DND-41 (cell line): Measurements from ENCODE around the gene EBI3.

Source experiments
- ATAC-seq: fragments of 200-7000 bp; cut with Tn5 transposase; 3 replicates; pipeline ENCODE4 v1.9.1; 2021; ENCODE audit warnings: low read depth; ENCODE audit not compliant: insufficient read depth
- DNase-seq: peaks from one replicate; pipeline ENCODE4 v3.0.0-alpha.2; 2020
- H2AFZ ChIP-seq: 2 replicates; pipeline ENCODE4 v1.6.0; 2012; ENCODE audit warnings: low read depth, low read length
- H3K27ac ChIP-seq: 2 replicates; pipeline ENCODE4 v1.5.1; 2012; ENCODE audit warnings: low read length, inconsistent platforms
- H3K27me3 ChIP-seq: fragments of 200-600 bp; sonication (generic); 2 replicates; pipeline ENCODE4 v1.6.0; 2012; ENCODE audit warnings: low read length, mild to moderate bottlenecking, inconsistent platforms; ENCODE audit not compliant: insufficient read depth, poor library complexity
- H3K36me3 ChIP-seq: 2 replicates; pipeline ENCODE4 v1.5.1; 2012; ENCODE audit warnings: low read length, inconsistent platforms; ENCODE audit not compliant: insufficient read depth
- H3K4me1 ChIP-seq: 2 replicates; pipeline ENCODE4 v1.5.1; 2012; ENCODE audit warnings: mild to moderate bottlenecking, low read length; ENCODE audit not compliant: insufficient read depth
- H3K4me2 ChIP-seq: 2 replicates; pipeline ENCODE4 v1.6.0; 2012; ENCODE audit warnings: mild to moderate bottlenecking, moderate library complexity, low read length, inconsistent platforms; ENCODE audit not compliant: insufficient read depth
- H3K4me3 ChIP-seq, 2 experiments: fragments of 200-600 bp in 1 of 2; shearing (Covaris generic) in 1 of 2; 2 replicates each; pipeline ENCODE4 v1.5.1; 2012 to 2016; ENCODE audit warnings: inconsistent platforms in 2 of 2, low read length in 2 of 2, mild to moderate bottlenecking in 2 of 2, low read depth in 1 of 2, moderate library complexity in 1 of 2
- H3K79me2 ChIP-seq: 2 replicates; pipeline ENCODE4 v1.6.0; 2012; ENCODE audit warnings: low read length, inconsistent platforms; ENCODE audit not compliant: insufficient read depth
- H3K9ac ChIP-seq: 2 replicates; pipeline ENCODE4 v1.6.0; 2012; ENCODE audit warnings: low read depth, mild to moderate bottlenecking, inconsistent platforms, low read length, moderate library complexity
- H3K9me3 ChIP-seq: 2 replicates; pipeline ENCODE4 v1.5.1; 2012; ENCODE audit warnings: low read length, moderate library complexity, mild to moderate bottlenecking, inconsistent platforms; ENCODE audit not compliant: insufficient read depth, severe bottlenecking
- H4K20me1 ChIP-seq: 2 replicates; pipeline ENCODE4 v1.6.0; 2012; ENCODE audit warnings: low read length; ENCODE audit not compliant: insufficient read depth
- CTCF ChIP-seq: IDR thresholded peaks from 2 replicates; pipeline ENCODE4 v1.5.1; 2012; ENCODE audit warnings: borderline replicate concordance, low read length, moderate library complexity, mild to moderate bottlenecking; ENCODE audit not compliant: poor library complexity, severe bottlenecking; ENCODE audit errors: extremely low read depth
- EZH2 ChIP-seq: IDR thresholded peaks from 3 replicates; pipeline ENCODE4 v1.6.1; 2012; ENCODE audit warnings: borderline replicate concordance, low read depth, mild to moderate bottlenecking, moderate library complexity, low read length, inconsistent platforms; ENCODE audit not compliant: severe bottlenecking

EBI3 gene

GRCh38 chr19:4197625-4198466, 31.5 kb upstream of the EBI3 start:
- DNase-seq (no peak), ATAC-seq (no peak)
- Histone ChIP-seq H3K9ac (no peak overlapping the region), H2AFZ (no peak overlapping the region), H4K20me1 (no peaks in the 10 kb centered on the region), H3K27me3 (no peaks in the 10 kb centered on the region), H3K27ac (no peak overlapping the region), H3K4me3 (no peak overlapping the region), H3K36me3 (no peaks in the 10 kb centered on the region), H3K79me2 (no peaks in the 10 kb centered on the region), H3K9me3 (no peaks in the 10 kb centered on the region), H3K4me1 (no peaks in the 10 kb centered on the region), H3K4me2 (no peak overlapping the region)
- no peak for TF ChIP-seq EZH2
- TF ChIP-seq CTCF = no peak

GRCh38 chr19:4198467-4199126, 30.7 kb upstream of the EBI3 start:
- TF ChIP-seq EZH2 (no peak), CTCF (no peak)
- ATAC-seq (no peak), DNase-seq (no peak)
- Histone ChIP-seq H3K36me3 (no peaks in the 10 kb centered on the region), H3K27ac (no peak overlapping the region), H3K4me3 (no peak overlapping the region), H3K4me2 (no peak overlapping the region), H4K20me1 (no peaks in the 10 kb centered on the region), H3K27me3 (no peaks in the 10 kb centered on the region), H2AFZ (no peak overlapping the region), H3K4me1 (no peaks in the 10 kb centered on the region), H3K9me3 (no peaks in the 10 kb centered on the region), H3K9ac (no peak overlapping the region), H3K79me2 (no peaks in the 10 kb centered on the region)

- no peak for ATAC-seq
- Histone ChIP-seq H3K79me2 (no peaks in the 10 kb centered on the region), H3K27ac (no peak overlapping the region), H3K9ac (no peak overlapping the region), H3K4me1 (no peaks in the 10 kb centered on the region), H3K4me3 (no peak overlapping the region), H3K9me3 (no peaks in the 10 kb centered on the region), H3K36me3 (no peaks in the 10 kb centered on the region), H4K20me1 (no peaks in the 10 kb centered on the region), H2AFZ (no peak overlapping the region), H3K27me3 (no peaks in the 10 kb centered on the region), H3K4me2 (no peak overlapping the region)
- no peak for TF ChIP-seq EZH2
- no peak for TF ChIP-seq CTCF
- DNase-seq = no peak
These were observed 29.5 kb upstream of the EBI3 start for GRCh38 chr19:4199699-4200293.
